Epithelial cell of proximal tubule (primary cell): Measurements from ENCODE around the gene RPS21. TPM values are rescaled to one million over a fixed set of nuclear protein-coding genes. Genes with fewer than 3 reads are reported as not detected.

Experiments used
- DNase-seq: peaks from one replicate; pipeline ENCODE4 v3.0.0-alpha.2; 2011; ENCODE audit warnings: low read depth
- H3K4me3 ChIP-seq: 2 replicates; pipeline ENCODE4 v1.5.1; 2011; ENCODE audit warnings: low read depth, mild to moderate bottlenecking, low read length
- total RNA-seq: library from RNA; depleted of rRNA; stranded (reverse); fragments of >200 nt; gene quantifications from 2 replicates; pipeline ENCODE4 v1.2.3, GENCODE V29; 2015
- TF ChIP-seq, protein P1 (sequence below): conservative IDR thresholded peaks from 2 replicates; pipeline ENCODE4 v1.5.1; 2012; ENCODE audit warnings: low read depth, mild to moderate bottlenecking, low read length

The RPS21 gene
- total RNA-seq, 1 donor from 2014 or later: 2,322 TPM

DNA sequence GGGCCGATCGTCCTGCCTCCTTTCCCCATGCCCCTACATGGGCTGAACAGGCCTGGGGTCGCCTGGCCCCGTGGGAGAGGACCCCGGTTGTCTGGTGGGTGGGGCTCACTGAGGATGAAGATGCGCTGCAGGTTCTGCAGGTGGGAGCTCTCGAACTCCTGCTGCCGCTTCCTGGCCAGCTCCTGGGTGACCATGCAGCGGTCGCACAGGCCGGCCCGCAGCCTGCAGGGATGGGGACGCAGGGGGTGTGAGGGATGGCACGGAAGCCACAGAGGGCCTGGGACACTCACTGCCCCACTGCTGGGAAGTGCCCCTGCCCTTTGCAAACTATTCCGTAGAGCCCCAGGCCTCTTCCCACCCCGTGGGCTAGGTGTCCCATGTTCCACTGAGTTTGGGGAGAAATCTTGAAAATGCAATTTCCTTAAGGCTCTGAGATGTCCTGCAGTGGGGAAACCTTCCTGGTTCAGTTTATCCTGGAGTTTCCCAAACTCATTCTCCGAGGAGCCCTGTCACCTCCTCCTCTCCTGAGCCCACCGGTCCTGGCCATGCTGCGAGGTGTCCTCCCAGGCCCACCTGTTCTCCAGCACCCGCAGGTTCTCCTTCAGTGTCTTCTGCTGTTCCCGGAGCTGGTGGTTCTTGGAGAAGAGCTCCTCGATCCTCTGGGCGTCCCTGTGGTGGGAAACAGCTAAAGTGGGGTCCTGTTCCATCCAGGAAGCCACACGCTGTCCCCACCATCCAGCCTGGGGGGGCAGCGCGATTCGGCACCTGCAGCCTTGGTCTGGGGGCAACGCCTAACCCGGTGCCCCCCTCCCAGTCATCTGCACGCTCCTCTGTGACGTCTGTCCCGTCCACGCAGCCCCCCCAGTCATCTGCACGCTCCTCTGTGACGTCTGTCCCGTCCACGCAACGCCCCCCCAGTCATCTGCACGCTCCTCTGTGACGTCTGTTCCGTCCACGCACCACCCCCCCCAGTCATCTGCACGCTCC lies 30.0 kb downstream of the RPS21 start:
- H3K4me3 ChIP-seq: no peak overlapping the region
- TF ChIP-seq, protein P1, sequence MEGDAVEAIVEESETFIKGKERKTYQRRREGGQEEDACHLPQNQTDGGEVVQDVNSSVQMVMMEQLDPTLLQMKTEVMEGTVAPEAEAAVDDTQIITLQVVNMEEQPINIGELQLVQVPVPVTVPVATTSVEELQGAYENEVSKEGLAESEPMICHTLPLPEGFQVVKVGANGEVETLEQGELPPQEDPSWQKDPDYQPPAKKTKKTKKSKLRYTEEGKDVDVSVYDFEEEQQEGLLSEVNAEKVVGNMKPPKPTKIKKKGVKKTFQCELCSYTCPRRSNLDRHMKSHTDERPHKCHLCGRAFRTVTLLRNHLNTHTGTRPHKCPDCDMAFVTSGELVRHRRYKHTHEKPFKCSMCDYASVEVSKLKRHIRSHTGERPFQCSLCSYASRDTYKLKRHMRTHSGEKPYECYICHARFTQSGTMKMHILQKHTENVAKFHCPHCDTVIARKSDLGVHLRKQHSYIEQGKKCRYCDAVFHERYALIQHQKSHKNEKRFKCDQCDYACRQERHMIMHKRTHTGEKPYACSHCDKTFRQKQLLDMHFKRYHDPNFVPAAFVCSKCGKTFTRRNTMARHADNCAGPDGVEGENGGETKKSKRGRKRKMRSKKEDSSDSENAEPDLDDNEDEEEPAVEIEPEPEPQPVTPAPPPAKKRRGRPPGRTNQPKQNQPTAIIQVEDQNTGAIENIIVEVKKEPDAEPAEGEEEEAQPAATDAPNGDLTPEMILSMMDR: no peak
- no peak for DNase-seq

DNA sequence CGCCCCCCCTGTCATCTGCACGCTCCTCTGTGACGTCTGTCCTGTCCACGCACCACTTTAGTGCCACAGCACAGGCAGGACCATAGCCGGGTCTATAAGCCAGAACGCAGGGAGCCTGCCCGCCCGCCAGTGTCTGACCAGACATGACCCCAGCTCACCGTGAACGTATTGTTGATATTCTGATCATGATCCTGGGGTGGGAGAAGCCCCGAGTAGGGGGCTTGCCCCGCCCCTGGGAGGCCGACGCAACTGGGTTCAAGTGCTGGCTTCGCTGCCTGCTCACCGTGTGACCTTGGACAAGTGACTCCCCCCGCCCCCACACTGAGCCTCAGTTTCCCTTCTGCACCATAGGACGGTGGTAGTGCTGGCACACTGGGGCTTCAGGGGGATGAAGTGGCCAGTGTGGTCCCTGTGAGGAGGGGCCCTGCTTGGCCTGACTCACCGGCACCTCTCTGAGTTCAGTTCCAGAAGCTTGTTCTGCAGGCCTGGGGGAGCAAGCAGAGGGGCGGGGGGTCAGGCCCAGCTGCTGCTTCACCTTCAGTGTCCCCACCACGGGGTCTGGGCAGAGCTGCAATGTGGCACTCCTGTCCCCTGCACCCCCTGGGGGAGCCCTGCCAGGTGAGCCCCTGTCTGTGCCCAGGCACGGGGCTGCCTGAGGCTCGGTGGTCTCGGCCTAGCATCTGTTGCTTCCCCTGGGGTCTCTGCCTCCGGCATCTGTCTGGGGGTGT lies 31.2 kb downstream of the RPS21 start:
- TF ChIP-seq, protein P1: no peak
- no peak overlapping the region for H3K4me3 ChIP-seq
- DNase-seq: no peak

DNA sequence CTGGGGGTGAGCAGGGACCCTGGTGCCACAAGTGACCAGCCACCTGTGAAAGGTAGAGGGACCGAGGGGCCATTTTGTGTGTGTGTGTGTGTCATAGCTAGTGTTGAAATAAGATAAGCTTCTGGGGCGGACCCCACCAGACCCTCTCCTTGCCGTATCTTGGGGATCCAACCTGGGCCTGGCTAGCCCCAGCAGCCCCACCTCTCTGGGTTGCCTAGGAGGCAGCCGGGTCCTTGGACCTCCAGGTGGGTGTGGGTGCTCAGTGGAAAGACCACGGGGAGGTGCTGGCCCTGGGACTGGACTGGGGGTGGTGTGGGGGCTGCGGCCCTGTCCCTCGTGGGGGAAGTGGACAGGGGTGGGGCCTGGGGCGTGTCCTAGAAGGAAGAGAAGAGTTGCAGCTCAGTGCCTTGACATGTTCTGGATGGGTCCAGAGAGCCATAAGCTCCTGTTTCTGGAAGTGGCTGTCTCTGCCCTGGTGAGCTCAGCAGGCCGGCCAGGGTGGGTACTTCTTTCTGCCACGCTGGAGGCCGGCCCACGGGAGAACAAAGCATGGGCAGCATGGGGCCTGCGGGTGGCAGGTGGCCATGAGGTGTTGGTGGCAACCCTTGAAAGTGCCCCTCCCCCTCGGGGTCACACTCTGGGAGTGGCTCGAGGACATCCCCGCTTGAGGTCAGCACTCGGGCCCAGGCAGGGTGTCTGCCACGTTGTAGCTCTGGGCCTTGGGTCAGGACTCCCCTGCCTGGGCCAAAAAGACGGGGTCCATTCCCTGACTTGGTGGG lies 32.0 kb downstream of the RPS21 start:
- no peak overlapping the region for H3K4me3 ChIP-seq
- TF ChIP-seq, protein P1: no peak
- no peak for DNase-seq

DNA sequence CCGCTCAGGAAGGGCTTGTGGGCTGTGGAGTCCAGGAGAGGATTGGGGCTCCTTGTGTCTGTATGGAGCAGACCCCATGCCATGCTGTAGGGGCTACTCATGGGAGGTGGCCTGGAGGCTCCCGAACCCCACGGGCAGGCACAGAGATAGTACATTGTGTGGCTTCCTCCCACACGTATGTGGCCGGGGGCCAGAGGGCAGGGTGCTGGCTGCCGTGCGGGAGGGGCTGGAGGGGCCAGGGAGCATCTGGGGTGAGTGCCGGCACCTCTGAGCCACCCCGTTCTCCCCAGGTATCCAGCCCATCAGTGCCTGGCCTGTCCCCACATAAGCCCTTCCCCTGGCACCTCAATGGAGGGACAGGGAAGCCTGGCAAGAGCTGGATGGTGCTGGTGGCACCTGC lies 32.9 kb downstream of the RPS21 start:
- DNase-seq: no peak
- TF ChIP-seq, protein P1: no peak
- H3K4me3 ChIP-seq: no peak overlapping the region

DNA sequence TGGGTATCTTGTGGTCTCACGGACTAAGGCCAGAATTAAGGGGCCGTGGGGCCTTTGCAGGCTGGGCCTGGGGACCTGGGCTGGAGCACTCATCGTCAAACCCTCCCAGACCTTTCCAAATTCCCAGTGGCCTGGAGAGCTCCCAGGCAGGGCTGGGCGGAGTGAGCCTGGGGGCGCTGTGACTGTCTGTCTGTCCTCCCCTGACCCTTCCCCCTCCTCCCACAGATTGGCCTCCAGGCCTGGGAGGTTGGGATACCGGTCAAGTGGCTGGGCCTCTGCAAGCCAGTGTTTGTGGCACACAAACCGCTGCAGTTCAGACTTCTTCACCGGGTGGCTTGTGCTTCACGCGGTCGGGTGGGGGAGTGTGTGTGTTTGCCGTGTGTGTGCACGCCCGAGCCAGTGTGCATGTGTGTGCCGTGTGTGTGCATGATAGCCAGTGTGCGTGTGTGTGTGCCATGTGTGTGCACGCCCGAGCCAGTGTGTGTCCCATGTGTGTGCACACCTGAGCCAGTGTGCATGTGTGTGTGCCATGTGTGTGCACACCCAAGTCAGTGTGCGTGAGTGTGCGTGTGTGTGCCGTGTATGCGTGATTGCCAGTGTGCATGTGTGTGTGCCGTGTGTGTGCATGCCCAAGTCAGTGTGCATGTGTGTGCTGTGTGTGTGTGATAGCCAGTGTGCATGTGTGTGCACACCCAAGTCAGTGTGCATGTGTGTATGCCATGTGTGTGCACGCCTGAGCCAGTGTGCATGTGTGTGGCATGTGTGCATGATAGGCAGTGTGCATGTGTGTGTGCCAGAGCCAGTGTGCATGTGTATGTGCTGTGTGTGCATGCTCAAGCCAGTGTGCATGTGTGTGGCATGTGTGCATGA lies 34.2 kb downstream of the RPS21 start:
- no peak overlapping the region for H3K4me3 ChIP-seq
- no peak for DNase-seq
- TF ChIP-seq, protein P1: no peak

DNA sequence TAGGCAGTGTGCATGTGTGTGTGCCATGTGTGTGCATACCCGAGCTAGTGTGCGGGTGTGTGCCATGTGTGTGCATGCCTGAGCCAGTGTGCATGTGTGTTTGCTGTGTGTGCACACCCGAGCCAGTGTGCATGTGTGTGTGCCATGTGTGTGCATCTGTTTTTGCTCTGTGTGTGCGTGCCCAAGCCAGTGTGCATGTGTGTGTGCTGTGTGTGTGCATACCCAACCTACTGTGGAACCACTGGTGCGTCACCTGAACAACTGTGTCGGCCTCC lies 34.8 kb downstream of the RPS21 start:
- DNase-seq: no peak
- H3K4me3 ChIP-seq: no peak overlapping the region
- TF ChIP-seq, protein P1: no peak
